Stimulated activated CD4-positive, alpha-beta T cell treated with anti-CD3 and anti-CD28 coated beads, TNF-alpha, amount 100 ng/mL, for 1 hour (primary cell): Measurements from ENCODE around the gene RBM15.

ENCODE experiments used
- DNase-seq, 3 donors: peaks; one replicate each; pipeline ENCODE4 v3.0.0-alpha.2; 2020; ENCODE audit warnings: low read depth in 3 of 3, low spot score in 1 of 3

RBM15 gene, protein sequence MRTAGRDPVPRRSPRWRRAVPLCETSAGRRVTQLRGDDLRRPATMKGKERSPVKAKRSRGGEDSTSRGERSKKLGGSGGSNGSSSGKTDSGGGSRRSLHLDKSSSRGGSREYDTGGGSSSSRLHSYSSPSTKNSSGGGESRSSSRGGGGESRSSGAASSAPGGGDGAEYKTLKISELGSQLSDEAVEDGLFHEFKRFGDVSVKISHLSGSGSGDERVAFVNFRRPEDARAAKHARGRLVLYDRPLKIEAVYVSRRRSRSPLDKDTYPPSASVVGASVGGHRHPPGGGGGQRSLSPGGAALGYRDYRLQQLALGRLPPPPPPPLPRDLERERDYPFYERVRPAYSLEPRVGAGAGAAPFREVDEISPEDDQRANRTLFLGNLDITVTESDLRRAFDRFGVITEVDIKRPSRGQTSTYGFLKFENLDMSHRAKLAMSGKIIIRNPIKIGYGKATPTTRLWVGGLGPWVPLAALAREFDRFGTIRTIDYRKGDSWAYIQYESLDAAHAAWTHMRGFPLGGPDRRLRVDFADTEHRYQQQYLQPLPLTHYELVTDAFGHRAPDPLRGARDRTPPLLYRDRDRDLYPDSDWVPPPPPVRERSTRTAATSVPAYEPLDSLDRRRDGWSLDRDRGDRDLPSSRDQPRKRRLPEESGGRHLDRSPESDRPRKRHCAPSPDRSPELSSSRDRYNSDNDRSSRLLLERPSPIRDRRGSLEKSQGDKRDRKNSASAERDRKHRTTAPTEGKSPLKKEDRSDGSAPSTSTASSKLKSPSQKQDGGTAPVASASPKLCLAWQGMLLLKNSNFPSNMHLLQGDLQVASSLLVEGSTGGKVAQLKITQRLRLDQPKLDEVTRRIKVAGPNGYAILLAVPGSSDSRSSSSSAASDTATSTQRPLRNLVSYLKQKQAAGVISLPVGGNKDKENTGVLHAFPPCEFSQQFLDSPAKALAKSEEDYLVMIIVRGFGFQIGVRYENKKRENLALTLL

DNA sequence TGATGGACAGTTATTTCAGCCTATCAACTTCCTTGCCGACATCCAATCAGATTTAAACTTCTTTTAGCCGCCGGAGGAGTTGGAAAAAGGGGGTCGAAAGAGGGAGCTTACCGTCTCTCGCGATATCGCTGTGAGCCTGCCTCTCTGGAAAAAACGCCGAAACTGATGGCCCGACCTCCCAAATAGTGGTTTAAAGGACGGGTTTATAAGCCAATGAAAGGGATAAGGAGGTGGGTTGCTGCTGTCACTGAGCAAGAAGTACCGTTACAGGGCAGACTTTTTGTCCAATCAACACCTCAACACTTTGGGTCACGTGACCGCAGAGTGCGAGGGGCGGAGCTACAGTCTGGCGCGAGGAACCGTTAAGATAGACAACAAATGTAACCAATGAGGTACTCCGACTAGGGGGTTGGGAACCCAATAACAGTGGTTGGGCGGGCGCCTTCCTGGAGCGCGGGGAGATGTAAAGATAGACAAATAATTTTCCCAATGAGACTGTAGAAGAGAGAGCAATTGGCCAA, at the start of gene RBM15:
TSS of gene RBM15 (plus strand) at position 492 of the 521 bp plus-strand sequence. CDS start at position 521, 29 bp downstream.
- peak; percentile 81 to 96 (median 95) for DNase-seq

DNA sequence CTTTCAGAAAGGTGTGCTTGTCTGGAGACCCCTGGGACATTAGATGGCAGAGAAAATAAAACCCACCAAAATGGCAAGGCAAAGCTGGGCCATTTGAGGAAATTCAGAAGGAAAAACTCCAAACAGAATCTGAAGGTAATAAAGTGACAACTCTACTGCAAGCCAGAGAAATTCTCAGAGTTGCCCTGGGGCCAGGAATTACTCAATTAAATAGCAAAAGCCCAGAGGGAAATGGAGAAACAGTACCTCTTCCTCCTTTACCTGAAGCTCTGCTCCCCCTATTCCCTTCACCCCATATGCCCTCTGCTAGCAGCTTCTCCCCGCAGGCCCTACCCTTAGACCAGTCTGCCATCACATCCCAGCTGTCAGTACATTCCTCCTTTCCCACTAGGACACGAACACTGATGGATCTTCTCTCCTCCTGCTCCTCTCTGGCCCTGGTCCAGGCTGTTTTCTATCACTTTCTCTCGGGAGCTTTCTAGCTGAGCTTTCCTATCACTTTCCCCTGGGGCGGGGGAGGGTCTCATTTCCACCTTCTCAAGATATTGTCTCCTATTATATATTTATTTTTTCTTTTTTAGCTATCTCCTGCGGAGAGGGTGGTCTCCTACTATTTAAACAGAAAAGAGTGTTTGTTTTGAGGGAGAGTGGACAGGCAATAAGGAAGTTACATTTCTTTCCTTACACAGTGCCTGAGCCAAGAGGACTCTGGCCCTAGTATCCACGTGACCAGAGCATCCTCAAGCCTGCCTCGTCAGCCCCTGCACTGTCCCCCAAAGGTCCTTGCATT, 47.7 kb upstream of the RBM15 start:
- DNase-seq, result no peak

DNA sequence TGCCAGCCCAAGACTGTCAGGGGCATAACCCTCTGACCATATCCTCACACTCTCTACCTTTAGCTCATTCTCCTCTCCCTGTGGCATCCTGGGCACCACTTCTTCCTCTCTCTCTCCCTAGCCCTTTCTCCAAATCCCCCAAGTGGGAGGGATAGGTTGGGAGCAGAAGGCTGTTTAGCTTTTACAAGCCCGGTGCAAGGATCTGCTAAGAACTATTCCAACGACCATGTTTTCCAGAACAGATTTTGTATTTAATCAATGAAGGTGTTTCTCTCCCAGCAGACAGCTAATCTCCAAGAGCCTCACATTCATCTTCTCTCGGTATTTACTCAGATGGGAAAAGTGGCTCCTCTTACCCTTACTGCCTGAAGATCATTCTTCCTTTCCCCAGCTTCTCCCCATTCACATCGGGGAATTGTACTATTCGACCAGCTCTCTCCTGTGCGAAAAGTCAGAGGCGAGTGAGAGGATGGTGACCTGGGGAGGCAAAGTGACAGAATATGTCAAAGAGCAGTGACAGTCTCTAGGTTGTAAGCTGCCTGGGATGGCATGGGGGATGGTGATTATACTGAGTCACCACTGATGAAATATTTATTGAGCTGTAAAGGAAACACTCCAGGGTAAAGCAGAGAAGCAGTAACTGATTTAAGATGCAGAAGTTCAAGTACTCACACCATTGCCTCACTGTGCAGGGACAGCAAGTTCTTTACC, 47.0 kb upstream of the RBM15 start:
- DNase-seq, result no peak

DNA sequence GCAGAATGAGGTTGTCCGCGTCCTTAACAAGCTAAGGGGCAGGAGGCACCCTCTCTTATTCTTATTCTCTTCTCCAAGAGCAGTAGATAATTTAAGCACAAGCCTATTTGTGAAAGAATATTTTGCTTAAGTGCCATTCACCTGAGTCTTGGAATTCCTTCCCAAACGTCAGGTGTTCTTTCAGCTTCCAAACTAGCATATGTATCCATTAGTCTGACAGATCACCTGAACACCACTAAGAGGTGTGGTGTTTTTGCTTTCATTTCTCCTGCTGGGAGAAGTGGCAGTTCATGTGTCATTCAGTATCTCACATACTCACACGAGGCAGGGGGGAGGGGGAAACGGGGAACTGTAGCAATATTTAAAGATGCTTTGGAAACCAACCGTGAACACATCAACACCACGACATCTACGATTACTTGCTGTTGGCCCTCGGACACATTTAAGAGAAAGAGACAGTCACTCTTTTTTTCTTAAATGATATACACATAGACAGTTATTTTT, 45.5 kb upstream of the RBM15 start:
- DNase-seq, result no peak

DNA sequence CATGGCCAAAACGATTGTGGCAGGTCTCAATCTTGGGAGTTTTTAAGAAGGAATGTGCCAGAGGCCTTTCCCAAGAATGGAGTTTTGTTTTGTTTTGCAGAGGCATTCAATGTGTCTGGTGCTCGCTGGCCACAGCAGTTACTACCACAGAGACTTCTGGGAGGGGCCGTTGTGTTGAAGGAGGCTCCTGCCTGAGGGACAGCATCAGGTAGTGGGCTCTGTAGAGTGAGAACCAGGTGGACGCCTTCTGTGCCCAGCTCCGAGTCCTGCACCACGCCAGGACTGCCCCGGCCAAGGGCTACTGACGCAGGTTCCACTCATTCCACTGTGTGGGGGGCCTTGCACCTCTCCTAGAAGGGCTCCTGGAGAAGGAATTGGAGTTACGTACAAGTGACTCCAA, 44.9 kb upstream of the RBM15 start:
- no peak for DNase-seq

DNA sequence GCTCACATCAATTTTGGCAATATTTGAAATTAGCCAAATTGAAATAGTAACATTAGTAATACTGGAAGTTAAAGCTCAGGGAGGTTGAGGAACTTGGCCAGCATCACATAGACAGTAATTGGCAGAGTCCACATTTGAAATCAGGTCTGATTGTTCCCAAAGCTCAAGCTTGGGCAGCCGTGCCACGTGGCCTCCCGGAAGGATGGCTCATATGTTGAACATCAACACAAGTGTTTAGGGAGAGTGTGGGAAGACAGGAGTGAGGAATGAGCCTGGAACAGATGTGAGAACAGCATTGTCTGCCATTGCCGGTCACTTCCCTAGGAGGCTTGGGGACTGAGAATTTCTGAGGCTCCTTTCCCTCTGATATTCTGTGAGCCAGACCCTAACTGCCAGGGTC, 40.2 kb upstream of the RBM15 start:
- DNase-seq, result no peak

DNA sequence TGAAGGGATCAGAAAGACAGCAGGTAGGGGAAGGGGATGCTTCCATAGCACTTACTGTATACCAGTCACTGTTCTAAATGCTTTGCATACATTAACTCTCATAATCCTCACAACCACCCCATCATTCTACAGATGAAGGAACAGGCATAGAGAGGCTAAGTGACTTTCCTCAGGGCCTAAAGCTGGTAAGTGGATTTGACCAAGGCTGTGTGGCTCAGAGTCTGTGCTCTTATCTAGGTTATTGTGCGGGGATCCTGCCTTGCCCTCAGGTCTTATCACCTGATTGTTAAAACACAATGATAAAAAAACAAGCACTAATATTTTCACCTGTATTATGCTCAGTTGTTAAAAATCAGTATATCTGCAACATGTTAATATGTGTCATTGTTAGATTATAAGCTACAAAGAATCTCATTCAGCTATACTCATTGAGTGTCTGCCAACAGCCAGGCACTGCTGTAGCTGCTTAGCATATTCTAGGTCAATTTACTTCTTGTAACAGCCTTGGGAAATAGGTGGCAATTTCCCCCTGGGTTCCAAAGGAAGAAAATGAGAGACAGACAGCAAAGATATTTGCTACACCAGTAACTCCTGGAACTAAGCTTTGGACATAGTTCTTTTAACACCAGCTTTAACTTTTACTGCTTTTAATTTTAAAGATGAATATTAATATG, 38.6 kb upstream of the RBM15 start:
- no peak for DNase-seq

DNA sequence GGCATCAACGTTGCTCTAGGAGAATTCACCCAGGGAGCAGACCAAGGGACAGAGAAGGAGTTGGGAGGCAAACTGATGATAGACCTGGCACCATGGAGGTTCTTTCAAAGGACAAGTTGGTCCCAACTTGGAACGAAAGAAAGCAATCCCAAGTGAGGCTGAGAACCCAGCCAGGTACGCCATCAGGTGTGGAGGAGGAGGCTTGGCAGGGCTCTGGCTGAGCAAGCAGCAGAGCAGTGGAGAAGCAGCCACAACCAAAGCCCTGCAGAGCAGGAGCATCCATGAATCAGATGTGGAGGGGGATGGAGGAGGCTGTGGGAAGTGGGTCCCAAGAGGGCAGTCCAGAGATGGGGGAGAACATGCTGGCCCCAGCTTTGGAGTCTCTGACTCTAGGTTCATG, 36.3 kb upstream of the RBM15 start:
- no peak for DNase-seq

DNA sequence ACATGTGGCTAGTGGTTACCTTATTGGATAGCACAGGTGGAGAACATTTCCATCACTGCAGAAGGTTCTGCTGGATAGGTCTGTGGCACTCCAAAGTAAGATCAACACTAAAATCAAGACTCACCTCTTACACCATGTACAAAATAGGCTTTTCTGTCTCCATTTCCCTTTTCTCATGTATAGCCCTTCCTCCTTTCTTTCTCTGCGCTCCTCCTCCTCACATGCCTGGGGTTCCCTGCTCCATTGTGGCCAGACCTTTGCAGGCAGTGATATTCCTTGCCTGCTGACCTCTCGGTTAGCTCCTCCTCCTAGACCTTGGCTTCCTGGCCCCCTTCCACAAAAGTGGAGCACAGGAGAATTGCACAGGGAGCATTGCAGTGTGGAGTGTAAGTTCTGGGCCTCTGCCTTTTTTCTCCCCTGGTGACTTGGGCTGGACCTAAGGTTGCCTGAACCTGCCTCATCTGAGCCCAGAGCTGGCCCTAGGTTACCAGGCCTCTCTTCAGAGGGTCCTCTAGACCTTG, 33.2 kb upstream of the RBM15 start:
- no peak for DNase-seq

DNA sequence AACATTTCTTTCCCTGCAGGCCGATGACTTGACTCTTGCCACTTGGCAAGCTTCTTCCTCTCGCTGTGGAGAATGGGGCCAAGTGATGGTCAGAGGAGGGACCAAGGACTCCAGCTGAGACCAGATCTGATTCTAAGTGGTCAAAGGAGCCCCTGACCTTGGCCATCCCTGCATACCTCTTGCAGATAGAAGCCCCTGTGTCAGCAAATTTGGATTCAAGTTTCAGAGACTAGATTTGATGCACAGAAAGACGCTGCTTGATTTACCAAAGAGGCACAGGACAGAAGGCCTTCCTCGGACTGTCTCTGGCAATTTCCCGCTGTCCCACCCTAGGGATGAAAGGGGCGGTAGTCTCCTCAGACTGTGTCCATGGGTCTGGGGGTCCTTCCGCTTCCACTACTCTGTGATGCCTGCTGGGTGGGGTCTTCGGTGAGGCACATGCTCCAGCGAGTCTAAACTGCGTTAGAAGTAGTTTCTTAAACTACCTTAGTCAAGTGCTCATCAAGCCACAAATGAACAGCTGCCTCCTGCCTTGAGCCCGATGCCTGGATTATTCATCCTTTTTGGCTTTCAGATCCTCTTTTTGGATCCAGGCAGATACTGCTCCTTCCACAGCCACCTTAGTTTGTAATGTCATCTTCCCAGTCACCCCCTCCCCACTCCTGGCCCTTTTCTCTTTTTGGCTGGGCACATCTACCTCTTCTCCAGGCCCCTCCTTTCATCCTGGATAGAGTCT, 31.8 kb upstream of the RBM15 start:
- DNase-seq, result no peak

DNA sequence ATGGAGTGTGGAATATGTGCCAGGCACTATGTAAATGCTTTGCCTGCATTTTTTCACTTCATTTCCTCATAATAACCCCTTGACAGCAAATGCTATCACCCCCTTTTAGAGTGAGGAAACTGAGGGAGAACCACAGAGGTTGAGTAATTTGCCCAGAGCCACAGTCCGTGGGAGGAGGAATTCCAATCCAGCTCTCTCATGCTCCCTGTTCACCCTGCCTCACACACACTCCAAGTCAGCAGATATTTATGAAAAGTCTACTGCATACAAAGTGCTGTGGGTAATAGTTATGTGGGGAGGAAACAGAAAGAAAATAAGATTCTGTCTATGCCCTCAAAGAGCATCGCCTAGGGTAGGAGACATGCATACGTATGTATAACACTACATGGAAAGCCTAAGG, 30.9 kb upstream of the RBM15 start:
- DNase-seq, result no peak

DNA sequence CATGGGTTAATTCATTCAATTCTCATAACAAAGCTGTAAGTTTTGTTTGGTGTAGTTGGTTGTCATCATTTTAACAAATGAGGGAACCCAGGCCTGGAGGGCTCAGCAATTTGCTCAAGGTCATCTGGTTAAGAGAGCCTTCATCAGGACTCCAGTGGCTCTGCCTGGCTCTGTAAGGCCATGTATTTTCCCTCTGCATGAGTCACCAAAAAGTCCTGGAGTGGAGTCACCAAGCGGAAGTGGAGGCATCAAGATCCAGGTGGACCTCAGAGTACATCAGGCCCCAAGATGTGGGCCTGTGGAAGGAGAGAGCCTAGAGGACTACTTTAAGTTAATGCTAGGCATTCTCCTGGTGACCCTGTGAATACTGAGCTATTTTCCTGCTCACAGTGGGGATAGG, 30.0 kb upstream of the RBM15 start:
- DNase-seq, result no peak

DNA sequence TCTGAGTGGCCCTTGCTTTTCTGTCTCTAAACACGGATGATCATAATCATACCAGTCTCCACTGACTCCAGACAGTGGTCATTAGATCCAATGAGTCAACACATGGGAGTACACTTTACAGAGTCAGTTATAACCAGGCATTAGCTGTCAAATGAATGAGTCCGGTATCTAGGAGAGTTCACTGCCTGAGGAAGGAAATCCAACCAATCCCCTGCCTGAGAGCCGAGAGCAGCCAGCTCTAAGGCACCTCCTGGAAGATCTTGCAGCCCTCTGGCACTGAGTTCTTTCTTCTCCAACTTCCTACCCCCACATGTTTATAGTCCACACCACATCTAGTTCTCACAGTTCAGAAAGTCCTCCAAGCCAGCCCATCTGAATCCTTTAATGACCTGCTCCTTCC, 29.4 kb upstream of the RBM15 start:
- no peak for DNase-seq

DNA sequence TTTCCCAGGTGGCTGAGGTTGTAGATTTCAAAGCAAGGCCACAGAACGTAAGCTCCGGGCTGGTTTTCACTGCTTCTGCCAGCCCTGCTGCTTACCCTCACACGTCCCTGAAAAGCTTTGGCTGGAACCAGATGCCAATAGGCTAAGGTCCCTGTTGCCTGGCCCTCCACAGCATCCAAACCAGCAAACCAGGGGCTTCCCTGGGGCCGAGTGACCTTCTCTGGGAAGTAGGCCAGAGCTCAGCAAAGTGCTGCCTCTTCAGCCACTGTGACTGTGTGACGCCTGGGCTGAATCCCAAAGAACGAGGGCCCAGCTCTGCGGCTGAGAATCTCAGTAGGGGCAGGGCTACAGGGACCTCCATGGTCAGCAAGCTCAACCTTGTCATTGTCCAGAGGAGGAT, 28.9 kb upstream of the RBM15 start:
- DNase-seq, result no peak

DNA sequence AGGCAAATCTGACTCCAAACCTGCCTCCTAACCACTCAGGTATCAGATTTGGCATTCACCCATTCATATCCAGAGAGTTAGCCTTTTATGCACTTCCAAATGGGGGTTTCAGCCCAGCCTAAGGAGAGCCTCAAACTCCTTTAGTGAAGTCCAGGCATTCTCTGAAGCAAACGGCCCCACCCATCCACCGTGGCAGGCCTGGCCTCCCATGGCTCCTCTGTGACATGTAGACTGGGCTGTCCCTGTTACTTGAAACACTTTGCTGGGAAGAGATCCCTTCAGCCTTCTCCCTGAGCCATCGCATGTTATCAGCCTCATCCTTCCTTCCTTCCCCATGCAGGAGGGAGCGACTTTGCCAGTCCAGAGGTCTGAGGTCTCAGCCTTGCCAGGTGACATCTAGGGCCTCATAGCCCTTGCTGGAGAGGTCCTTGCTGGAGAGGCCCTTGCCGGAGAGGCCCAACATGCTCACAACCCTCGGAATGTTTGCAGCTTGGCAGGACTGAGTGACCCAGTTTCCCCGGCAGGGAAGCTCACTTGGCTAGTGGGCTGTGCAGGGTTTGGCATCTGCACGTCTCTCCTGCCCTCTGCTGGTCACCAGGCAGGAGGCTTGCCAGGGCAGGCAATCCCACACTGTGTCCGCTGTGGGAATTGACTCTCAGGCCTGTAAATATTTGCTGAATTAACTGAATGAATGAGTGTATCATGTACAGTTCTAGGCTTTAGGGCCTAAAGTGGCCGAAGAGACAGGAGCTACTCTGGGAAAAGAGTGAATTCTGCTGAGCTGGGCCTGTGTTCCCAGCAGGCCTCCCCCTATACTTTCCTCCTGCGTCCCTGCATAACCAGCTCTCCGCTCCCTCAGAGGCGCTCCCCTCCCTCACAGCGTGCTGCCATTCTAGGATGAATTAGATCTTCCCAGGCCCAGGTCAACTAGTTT, 26.7 kb upstream of the RBM15 start:
- peak; percentile 28 to 54 (median 50) for DNase-seq

DNA sequence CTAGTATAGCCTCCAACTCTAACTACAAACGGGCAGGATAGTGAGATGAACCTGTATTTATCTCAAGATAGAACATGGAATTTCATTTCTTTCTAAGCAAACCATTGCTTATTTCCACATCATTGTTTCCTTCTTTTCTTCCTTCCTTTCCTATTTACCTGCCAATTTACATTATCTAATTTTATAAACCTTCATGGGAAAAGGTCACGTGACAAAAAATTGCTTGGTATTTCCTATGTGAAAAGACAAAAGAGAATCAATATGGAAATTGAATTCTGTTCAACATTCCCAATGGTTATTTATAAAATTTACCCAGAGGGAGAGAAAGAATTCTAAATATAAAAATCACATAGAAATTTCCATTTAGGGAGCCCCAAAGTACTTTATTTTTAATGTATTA, 22.4 kb upstream of the RBM15 start:
- DNase-seq, result no peak

DNA sequence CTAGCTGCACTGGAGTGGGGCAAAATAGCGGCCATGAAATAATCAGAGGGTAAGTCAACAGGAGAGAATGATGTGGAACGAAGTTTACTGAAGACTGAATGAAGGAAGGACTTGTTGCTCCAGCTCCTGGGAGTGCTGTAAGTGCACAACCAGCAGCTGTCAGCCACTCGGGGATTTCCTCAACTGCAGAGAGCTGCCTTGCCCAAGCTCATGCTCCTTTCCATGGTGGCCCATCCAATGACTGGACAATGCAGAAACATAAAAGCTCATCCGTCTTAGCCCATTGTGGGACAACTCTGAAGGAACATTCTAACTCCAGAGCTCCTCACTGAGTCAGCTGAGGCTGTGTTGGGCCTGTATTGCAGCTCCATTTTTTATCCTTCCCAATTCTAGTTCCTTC, 21.1 kb upstream of the RBM15 start:
- DNase-seq, result no peak
